Putamen (tissue), 1 donor: Measurements from ENCODE around the gene APC2.
"Not testable (repeated sequence)": the region's sequence is repeated elsewhere in the genome, so short reads cannot be mapped to it uniquely, and the experiment has no call there.

Experiments
- DNase-seq: peaks from one replicate; pipeline ENCODE4 v3.0.0-alpha.2; 2016; ENCODE audit warnings: low spot score

The APC2 gene

GRCh38 chr19:1495799-1496713, 46.1 kb downstream of the APC2 start:
- DNase-seq: no peak

- DNase-seq: no peak
Observed at GRCh38 chr19:1496714-1497577, 47.0 kb downstream of the APC2 start.

- DNase-seq: no peak
Observed at GRCh38 chr19:1497578-1498235, 47.8 kb downstream of the APC2 start.

GRCh38 chr19:1499231-1499630, 49.3 kb downstream of the APC2 start:
- not testable (repeated sequence) for DNase-seq

- no peak for DNase-seq
Observed at GRCh38 chr19:1501200-1501595, 51.3 kb downstream of the APC2 start.

GRCh38 chr19:1502433-1503088, 52.6 kb downstream of the APC2 start:
- DNase-seq: no peak

GRCh38 chr19:1503089-1503924, 53.4 kb downstream of the APC2 start:
- DNase-seq: no peak

GRCh38 chr19:1503925-1504773, 54.2 kb downstream of the APC2 start:
- no peak for DNase-seq

- DNase-seq: no peak
Observed at GRCh38 chr19:1505012-1505411, 55.1 kb downstream of the APC2 start.

GRCh38 chr19:1505991-1506881, 56.3 kb downstream of the APC2 start:
- no peak for DNase-seq

- DNase-seq: no peak
Observed at GRCh38 chr19:1507192-1507660, 57.3 kb downstream of the APC2 start.

GRCh38 chr19:1507763-1508506, 58.0 kb downstream of the APC2 start:
- peak; percentile 93 for DNase-seq

GRCh38 chr19:1508507-1508856, 58.6 kb downstream of the APC2 start:
- no peak for DNase-seq

GRCh38 chr19:1509602-1510441, 59.9 kb downstream of the APC2 start:
- peak; percentile 60 for DNase-seq

- no peak for DNase-seq
Observed at GRCh38 chr19:1510442-1510806, 60.5 kb downstream of the APC2 start.

GRCh38 chr19:1510807-1511206, 60.9 kb downstream of the APC2 start:
- no peak for DNase-seq
